Glomerular endothelial cell (primary cell): ENCODE results near the gene CHRNA7. TPM values are rescaled to one million over a fixed set of nuclear protein-coding genes. Genes with fewer than 3 reads are reported as not detected.

Source experiments
- DNase-seq: peaks from one replicate; pipeline ENCODE4 v3.0.0-alpha.2; 2011; ENCODE audit warnings: low read depth, low spot score; ENCODE audit errors: extremely low read depth
- total RNA-seq: library from RNA; depleted of rRNA; stranded (reverse); fragments of >200 nt; gene quantifications from 2 replicates; pipeline ENCODE4 v1.2.3, GENCODE V29; 2015

CHRNA7 gene
- total RNA-seq, 1 donor from 2014 or later: 4.8 TPM

DNA sequence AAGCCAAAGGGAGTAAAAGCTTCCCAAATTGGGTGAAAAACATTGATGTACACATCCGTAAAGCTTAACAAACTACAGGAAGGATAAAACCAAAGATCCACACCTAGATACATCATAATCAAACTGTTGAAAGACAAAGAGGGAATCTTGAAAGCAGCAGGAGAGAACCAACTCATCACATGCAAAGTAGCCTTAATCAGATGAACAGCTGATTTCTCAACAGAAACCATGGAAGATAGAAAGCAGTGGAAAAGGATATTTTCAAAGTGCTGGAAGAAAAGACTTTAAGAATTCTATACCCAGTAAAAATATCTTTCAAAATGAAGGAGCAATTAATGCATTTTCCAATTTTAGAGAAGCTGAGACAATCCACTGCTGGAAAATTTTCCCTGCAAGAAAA lies 36.8 kb downstream of the CHRNA7 start:
- no peak for DNase-seq

- no peak for DNase-seq
Measured at GRCh38 chr15:32089851-32090359, 59.6 kb downstream of the CHRNA7 start.

DNA sequence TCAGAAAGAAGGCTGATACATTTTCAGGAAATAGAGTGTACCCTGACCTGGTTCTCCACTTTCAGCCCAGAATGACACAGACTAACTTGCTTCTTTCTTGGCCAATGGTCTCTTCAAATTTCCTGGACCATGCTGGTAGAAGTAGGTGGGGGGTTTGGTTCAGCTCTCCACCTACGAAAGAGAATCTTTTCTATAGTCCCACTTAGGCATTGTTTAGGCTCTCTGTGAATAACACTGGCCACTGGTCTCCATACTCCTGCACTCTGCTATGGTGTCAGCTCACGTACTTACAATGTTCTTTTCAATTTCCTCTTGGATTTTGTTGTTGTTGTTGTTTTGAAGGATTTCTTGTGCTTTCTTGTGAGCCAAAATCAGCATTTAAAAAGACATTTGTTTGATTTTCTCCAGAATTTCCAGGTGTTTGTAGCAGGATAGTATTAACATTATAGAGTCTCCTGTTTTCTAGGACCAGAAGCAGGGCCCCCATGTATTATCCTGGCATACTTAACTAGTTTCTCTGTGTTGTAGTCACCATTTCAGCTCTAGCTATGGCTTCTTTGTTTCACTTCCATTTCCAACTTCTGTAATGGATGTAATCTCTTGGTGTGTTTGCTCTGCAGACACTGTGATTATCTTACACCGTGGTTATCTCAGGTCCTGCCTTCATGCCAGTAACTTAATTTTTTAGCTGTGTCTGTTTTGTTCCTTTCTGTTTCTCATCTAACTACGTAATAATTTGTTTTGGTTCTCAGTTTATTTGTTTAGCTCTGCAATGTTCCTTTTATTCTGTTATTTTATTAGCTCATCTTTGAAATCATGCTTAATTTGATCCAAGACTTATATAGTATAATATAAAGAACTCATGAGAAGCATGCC lies 61.4 kb downstream of the CHRNA7 start:
- no peak for DNase-seq

GRCh38 chr15:32096213-32096612 lies 65.9 kb downstream of the CHRNA7 start:
- DNase-seq: no peak

DNA sequence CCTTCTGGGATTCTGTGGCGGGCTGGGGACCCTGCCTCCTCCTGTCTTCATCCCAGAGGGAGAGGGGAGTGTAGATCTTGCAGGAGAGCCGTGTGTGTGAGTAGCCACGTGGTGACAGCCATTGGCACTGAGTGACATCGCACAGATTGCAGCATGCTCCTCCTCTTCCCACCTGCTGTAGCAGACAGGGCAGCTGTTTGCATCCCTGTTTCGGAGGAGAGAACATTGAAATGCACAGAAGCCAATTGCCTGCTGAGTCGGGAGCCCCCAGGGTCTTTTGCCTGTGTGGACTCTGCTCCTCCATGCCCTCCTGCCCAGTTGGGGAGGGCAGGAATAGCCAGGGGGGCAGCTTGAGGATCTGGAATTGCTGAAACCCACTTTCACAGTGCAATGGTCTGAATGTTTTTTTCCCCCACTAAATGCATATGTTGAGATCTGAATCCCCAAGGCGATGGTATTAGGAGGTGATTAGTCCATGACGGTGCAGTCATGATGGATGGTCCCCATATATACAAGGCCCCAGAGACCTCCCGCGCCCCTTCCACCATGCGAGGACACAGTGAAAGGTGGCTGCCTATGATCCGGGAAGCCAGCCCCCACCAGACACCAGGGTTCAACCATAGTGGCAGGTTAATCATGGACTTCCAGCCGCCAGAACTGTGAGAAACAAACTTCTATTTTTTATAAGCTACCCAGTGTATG lies 66.8 kb downstream of the CHRNA7 start:
- DNase-seq: no peak

DNA sequence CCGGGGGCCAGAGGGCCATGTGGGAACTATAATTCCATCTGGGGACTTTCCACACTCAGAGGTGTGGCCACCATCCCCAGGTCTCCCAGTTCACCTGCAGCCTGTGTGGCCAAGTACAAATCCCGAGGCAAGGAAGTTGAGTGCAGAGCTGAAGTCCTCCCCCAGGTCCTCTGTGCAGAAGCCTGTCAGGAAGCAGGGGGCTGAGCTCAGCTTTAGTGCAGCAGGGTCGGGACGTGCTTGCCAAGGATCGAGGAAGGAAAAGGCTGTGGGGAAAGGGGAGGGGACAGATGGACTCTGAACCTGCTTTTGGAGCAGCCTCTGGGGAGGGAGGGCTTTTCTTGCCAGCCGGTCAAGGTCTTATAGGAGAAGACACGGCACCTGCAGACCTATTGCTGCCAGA lies 67.7 kb downstream of the CHRNA7 start:
- no peak for DNase-seq

DNA sequence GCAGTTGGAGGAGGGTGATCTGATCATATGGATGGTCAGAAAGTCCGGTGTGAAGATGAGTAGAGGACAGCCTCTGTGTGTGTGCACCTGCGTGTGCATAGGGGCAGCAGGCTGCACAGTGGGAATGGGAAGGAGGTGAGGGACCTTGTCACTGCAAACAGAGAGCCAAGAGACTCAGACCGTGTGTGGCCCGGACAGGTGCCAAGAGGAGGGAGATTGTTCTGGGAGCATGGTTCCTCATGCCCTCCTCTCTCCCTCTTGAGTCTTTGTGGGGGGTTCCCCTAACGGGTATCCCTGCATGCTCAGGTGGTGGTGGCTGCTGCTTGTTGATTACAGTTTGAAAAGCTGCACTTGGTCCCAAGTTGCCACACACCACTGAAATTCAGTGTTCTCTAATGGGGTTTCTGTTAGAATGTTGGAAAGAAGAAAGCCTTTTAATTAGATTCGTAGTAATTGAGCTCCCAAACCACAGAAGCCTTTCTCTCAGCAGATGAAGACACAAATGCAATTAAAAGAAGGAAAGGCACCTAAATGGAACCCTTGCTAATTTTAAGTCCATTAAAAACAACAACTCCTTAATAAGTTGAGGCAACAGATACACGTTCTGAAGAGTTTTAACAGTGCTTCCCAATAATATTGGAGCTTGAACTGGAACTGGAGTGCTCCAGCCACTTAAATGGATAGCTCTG lies 68.9 kb downstream of the CHRNA7 start:
- no peak for DNase-seq

DNA sequence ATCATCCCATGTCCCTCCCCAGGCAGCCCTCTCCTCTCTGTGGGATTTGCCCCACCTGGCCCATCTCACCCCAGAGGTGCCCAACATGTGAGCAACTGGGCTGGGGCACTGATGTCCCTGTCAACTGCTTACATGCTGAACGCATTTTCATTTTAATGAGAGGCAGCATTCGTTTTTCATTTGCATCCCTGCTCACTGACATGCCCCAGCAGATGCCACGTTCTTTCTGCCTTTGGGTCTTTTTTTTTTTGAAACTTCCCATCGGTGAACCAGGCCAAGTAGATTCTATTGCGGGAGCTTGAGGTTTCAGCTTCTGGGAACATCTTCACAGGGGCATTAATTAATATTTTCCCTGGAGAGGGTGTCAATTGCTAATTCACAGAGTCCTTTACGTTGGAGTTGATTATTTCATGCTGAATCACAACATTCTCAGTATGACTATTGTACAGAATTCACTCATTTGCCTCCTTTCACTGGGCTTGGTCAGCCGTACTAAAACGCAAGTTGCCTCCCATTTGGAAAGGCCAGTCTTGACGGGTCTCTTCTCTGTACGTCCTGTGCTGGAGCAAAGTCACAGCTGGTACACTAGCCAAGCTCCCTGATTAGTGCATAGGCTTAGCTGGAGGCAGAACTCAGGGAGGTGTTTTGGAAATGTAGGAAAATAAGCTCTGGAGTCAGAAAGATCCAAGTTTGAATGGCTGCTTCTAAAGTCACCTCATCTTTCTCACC lies 69.8 kb downstream of the CHRNA7 start:
- DNase-seq: no peak

DNA sequence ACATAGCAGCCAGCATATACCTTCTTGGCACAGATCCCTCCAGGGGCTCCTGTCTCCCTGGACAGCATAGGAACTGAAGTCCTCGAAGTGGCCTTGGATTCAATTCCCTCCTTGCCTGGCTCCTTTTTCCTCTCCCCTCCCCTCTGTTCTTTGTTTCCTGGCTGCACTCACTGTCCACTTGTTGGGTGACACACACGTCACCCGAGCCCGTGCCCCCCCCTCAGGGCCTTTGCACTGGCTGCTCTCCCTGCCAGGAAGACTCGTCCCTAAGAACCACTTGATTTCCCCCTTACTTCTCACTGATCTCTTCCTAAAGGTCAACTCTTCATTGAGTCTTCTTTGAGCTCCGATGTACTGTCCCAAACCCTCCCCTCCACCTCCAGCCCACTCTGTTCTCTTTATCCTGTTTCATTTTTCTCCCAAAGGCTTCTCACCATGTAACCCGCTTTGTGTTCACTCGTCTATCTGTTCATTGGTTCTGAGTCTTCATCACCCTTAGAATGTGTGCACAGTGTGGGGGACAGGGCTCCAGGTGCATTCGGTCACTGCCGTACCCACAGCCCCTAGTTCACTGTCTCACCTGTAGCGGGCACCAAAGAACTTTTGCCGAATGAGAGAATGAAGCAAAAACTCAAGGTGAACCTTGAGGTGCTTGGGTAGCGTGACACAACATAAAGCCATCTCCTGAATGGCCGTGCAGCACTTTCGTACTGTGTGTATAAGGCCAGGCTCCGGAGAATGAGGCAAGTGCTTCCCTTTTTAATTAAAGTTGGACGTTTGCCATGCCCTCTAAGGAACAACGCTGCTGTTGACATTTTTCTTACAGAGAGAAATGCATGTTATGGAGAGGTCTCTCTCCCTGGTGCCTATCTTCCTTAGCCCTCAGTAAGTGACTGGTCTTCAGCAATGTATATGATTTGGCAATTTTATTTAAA lies 74.0 kb downstream of the CHRNA7 start:
- DNase-seq: no peak

GRCh38 chr15:32105258-32106241 lies 75.2 kb downstream of the CHRNA7 start:
- no peak for DNase-seq

DNA sequence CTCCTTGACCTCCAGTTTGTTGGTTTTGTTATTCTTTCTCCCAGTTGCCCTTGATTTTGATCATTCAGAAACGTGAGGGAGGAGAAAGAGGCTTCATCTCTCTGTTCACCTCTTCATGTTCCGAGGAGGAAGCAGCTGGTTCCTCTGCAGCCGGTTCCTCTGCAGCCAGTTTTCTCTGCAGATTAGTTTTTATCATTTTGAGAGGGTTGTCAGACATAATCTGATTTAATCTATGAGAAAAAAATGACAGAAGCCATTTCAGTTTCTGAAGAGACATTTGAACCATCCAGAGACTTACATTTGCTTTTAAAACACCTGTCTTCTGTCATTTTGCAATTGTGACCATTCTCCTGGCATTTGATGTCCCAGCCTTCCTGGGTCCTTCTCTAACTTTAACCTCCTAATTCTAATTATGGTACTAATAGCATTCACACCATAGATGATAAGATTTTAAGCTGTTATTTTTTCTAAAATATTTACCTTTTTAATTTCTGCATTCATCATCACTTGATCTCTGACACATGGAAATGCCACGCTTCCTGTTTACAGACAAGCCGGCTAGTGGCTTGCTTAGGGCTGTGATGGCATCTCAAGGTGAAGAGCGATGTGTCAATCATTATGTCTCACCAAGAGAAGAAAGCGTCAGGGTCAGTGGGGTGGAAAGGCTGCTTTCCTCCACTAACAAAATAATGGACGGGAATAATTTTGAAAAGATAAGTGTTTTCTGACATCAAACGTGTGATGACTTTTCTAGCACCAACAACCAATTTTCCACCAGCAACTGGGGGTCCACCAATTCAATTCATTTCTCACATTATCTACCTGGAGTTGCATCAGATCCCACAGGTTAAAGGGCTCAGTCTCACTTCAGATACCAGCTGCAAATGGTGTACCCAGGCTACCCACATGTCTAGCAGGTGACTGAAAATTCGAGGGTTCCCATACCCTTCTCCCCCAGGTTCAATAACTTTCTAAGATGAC lies 76.4 kb downstream of the CHRNA7 start:
- no peak for DNase-seq

- no peak for DNase-seq
Measured at GRCh38 chr15:32107477-32108080, 77.3 kb downstream of the CHRNA7 start.

DNA sequence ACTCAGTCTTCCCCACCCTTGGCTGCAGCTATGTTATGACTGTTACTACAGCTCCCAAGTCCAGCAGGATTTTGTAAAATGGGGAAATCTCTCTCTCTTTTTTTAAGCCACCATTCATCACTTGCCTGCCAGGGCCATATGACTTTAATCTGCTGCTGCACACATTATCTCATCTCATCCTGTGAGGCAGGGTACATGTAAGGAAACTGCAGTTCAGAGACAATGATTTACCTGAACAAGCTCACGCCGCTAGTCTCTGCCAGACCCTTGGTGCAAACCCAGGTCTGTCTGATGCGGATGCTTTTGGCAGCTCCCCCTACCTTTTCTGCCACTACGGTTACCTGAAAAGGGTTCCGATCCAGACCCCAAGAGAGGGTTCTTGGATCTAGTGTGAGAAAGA lies 78.3 kb downstream of the CHRNA7 start:
- no peak for DNase-seq

DNA sequence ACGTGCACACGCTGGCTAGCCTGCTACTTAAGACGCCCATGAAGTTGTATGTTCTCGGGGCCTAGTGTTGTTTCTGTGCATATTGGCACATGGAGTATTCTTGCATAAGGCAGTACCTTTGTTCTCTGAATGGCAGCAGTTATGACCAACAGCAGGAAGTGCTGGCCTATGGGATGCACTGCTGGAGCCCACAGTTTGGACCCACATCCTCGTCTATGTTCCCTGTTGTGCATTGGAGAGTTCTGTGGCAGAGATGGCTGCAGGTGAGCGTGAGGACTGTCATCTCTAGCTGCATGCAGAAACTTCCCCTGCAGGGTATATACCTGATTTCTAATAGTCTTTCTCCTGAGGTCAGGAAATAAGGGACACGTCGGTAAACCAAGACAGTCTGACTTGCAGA lies 81.8 kb downstream of the CHRNA7 start:
- DNase-seq: no peak

GRCh38 chr15:32113224-32113623 lies 82.9 kb downstream of the CHRNA7 start:
- no peak for DNase-seq

DNA sequence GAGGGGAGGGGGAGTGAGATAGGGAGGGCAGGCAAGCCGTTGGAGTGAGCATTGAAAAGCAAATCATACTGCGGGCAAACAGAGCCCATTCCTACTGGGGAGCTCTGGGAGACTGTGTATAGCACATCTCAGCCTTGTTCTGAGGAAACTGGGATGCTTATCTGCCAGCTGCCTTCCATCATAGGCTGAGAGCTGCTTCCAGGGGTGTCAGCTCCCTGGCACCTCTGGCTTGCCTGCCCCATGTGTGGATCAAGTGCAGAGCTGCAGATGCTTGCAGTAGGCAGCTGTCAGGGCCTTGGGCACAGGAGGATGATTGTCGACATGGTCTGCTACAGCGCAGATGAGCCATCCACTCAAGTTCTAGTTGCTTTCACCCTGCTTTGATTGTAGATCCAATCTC lies 86.8 kb downstream of the CHRNA7 start:
- DNase-seq: no peak

GRCh38 chr15:32119286-32119685 lies 89.0 kb downstream of the CHRNA7 start:
- DNase-seq: no peak
